ENCODE results near the gene NRXN3.

Gene NRXN3

GRCh38 chr14:78576437-78577166 is 406.4 kb downstream of the NRXN3 start:
- DNase-seq (ENCODE audit: low read depth in 2 of 2), result no peak

GRCh38 chr14:78581229-78581628 is 411.1 kb downstream of the NRXN3 start:
- DNase-seq (ENCODE audit: low read depth in 2 of 2), result no peak

GRCh38 chr14:78586681-78587080 is 416.5 kb downstream of the NRXN3 start:
- DNase-seq (ENCODE audit: low read depth in 2 of 2), result no peak

GRCh38 chr14:78588906-78589305 is 418.7 kb downstream of the NRXN3 start:
- no peak for DNase-seq (ENCODE audit: low read depth in 2 of 2)

GRCh38 chr14:78592616-78593219 is 422.5 kb downstream of the NRXN3 start:
- DNase-seq (ENCODE audit: low read depth in 2 of 2), result no peak

GRCh38 chr14:78593949-78594348 is 423.8 kb downstream of the NRXN3 start:
- no peak for DNase-seq (ENCODE audit: low read depth in 2 of 2)

GRCh38 chr14:78595797-78596196 is 425.6 kb downstream of the NRXN3 start:
- DNase-seq (ENCODE audit: low read depth in 2 of 2), result no peak

GRCh38 chr14:78598046-78598920 is 428.1 kb downstream of the NRXN3 start:
- DNase-seq (ENCODE audit: low read depth in 2 of 2), result peak in 1 of 2 donors; percentile 2

GRCh38 chr14:78605025-78605762 is 435.0 kb downstream of the NRXN3 start:
- DNase-seq (ENCODE audit: low read depth in 2 of 2), result no peak

GRCh38 chr14:78605897-78606500 is 435.8 kb downstream of the NRXN3 start:
- DNase-seq (ENCODE audit: low read depth in 2 of 2), result no peak

- no peak for DNase-seq (ENCODE audit: low read depth in 2 of 2)
Observed at GRCh38 chr14:78608998-78609787, 439.0 kb downstream of the NRXN3 start.

GRCh38 chr14:78610994-78611393 is 440.8 kb downstream of the NRXN3 start:
- no peak for DNase-seq (ENCODE audit: low read depth in 2 of 2)

GRCh38 chr14:78611796-78612571 is 441.8 kb downstream of the NRXN3 start:
- no peak for DNase-seq (ENCODE audit: low read depth in 2 of 2)

- DNase-seq (ENCODE audit: low read depth in 2 of 2), result no peak
Observed at GRCh38 chr14:78612666-78613065, 442.5 kb downstream of the NRXN3 start.

- no peak for DNase-seq (ENCODE audit: low read depth in 2 of 2)
Observed at GRCh38 chr14:78614593-78614992, 444.4 kb downstream of the NRXN3 start.

GRCh38 chr14:78617735-78618134 is 447.6 kb downstream of the NRXN3 start:
- no peak for DNase-seq (ENCODE audit: low read depth in 2 of 2)

- DNase-seq (ENCODE audit: low read depth in 2 of 2), result no peak
Observed at GRCh38 chr14:78618368-78618767, 448.2 kb downstream of the NRXN3 start.

GRCh38 chr14:78627114-78627513 is 456.9 kb downstream of the NRXN3 start:
- DNase-seq (ENCODE audit: low read depth in 2 of 2), result no peak

GRCh38 chr14:78631551-78631950 is 461.4 kb downstream of the NRXN3 start:
- no peak for DNase-seq (ENCODE audit: low read depth in 2 of 2)

GRCh38 chr14:78633752-78634151 is 463.6 kb downstream of the NRXN3 start:
- no peak for DNase-seq (ENCODE audit: low read depth in 2 of 2)
